Stomach (tissue), 4 donors: ENCODE measurements around the gene VPS9D1.

Experiments used
- POLR2AphosphoS5 ChIP-seq, 3 donors: sonication (generic); formaldehyde crosslinking; IDR thresholded peaks; one replicate each; pipeline ENCODE4 v1.6.1; 2016; ENCODE audit warnings: antibody characterized with exemption in 3 of 3
- TF ChIP-seq, protein P1 (sequence below), 7 experiments: fragments of 450-650 bp in 4 of 7; fragments of 200-600 bp in 3 of 7; sonication (generic) in 3 of 7; IDR thresholded peaks; one replicate each; pipeline ENCODE4 v1.5.1; 2016 to 2019; ENCODE audit warnings: antibody characterized with exemption in 7 of 7, control low read depth in 2 of 7, mild to moderate bottlenecking in 1 of 7

DNA sequence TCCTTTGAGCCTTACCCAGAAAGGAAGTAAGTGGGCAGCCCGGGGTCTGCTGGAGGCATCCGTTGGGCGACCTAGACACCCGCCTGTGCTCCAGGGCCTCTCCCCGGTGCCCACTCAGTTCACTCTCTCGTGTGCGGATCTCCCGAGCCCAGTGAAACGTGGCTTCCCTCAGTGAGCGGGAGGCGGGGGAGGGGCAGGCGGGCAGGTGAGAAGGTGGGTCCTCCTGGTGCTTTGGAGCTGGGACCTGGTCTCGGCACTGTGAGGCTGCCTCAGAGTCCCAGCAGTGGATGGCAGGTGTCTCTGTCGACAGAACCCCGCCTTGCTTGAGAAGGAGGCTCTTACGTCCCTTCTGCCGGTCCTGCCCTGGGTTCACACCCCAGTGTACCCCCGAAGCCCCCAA is 8.6 kb upstream of the VPS9D1 start:
- TF ChIP-seq POLR2AphosphoS5 (IDR thresholded peaks at IDR 0.05), result no peak
- TF ChIP-seq, protein P1, sequence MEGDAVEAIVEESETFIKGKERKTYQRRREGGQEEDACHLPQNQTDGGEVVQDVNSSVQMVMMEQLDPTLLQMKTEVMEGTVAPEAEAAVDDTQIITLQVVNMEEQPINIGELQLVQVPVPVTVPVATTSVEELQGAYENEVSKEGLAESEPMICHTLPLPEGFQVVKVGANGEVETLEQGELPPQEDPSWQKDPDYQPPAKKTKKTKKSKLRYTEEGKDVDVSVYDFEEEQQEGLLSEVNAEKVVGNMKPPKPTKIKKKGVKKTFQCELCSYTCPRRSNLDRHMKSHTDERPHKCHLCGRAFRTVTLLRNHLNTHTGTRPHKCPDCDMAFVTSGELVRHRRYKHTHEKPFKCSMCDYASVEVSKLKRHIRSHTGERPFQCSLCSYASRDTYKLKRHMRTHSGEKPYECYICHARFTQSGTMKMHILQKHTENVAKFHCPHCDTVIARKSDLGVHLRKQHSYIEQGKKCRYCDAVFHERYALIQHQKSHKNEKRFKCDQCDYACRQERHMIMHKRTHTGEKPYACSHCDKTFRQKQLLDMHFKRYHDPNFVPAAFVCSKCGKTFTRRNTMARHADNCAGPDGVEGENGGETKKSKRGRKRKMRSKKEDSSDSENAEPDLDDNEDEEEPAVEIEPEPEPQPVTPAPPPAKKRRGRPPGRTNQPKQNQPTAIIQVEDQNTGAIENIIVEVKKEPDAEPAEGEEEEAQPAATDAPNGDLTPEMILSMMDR (IDR thresholded peaks at IDR 0.05), result no peak
